Parathyroid adenoma (tissue), 2 donors: Measurements from ENCODE around the gene FN1.

ENCODE experiments used
- H2AFZ ChIP-seq: fragments of 300-600 bp; sonication (generic); one replicate; pipeline ENCODE4 v1.7.0; 2017; ENCODE audit warnings: antibody characterized with exemption, mild to moderate bottlenecking
- H3K27ac ChIP-seq: fragments of 300-600 bp; sonication (generic); one replicate; pipeline ENCODE4 v1.7.0; 2017
- H3K27me3 ChIP-seq: fragments of 300-600 bp; sonication (generic); one replicate; pipeline ENCODE4 v1.7.0; 2017; ENCODE audit warnings: low read length; ENCODE audit not compliant: control insufficient read depth, insufficient read depth
- H3K36me3 ChIP-seq: fragments of 300-600 bp; sonication (generic); one replicate; pipeline ENCODE4 v1.7.0; 2017; ENCODE audit warnings: low read length; ENCODE audit not compliant: control insufficient read depth, insufficient read depth
- H3K4me1 ChIP-seq: fragments of 300-600 bp; sonication (generic); one replicate; pipeline ENCODE4 v1.7.0; 2017; ENCODE audit warnings: control low read depth
- H3K4me2 ChIP-seq: fragments of 300-600 bp; sonication (generic); one replicate; pipeline ENCODE4 v1.7.0; 2017; ENCODE audit warnings: low read length
- H3K4me3 ChIP-seq: fragments of 300-600 bp; sonication (generic); one replicate; pipeline ENCODE4 v1.7.0; 2017; ENCODE audit warnings: low read depth, low read length
- H3K79me2 ChIP-seq: fragments of 300-600 bp; sonication (generic); one replicate; pipeline ENCODE4 v1.7.0; 2017; ENCODE audit warnings: control low read depth
- H3K9ac ChIP-seq: fragments of 300-600 bp; sonication (generic); one replicate; pipeline ENCODE4 v1.7.0; 2017; ENCODE audit warnings: mild to moderate bottlenecking
- H3K9me3 ChIP-seq: fragments of 300-600 bp; sonication (generic); one replicate; pipeline ENCODE4 v1.7.0; 2017; ENCODE audit warnings: low read length; ENCODE audit not compliant: control insufficient read depth
- CTCF ChIP-seq: fragments of 300-600 bp; sonication (generic); IDR thresholded peaks from one replicate; pipeline ENCODE4 v1.7.0; 2017; ENCODE audit warnings: antibody characterized with exemption, mild to moderate bottlenecking
- donor health status: primary hyperparathyroidism.

Gene FN1

GRCh38 chr2:215324811-215325210 is 111.1 kb downstream of the FN1 start:
- Histone ChIP-seq H3K36me3 (no peaks in the 10 kb centered on the region), H3K4me1 (no peaks in the 10 kb centered on the region), H2AFZ (no peak overlapping the region), H3K79me2 (peaks cover 2% of the 10 kb centered on the region), H3K27ac (no peak overlapping the region), H3K9me3 (no peaks in the 10 kb centered on the region), H3K27me3 (no peaks in the 10 kb centered on the region), H3K9ac (no peak overlapping the region), H3K4me2 (no peak overlapping the region), H3K4me3 (no peak overlapping the region)
- TF ChIP-seq CTCF = no peak

DNA sequence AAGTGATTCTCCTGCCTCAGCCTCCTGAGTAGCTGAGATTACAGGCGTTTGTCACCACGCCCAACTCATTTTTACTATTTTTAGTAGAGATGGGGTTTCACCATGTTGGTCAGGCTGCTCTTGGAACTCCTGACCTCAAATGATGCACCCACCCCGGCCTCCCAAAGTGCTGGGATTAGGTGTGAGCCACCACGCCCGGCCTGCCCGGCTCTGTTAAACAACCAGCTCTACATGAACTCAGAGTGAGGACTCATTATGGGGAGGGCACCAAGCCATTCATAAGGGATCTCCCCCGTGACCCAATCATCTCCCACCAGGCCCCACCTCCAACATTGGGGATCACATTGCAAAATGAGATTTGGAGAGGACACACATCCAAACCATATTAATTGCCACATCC is 115.2 kb downstream of the FN1 start:
- Histone ChIP-seq H2AFZ (no peak overlapping the region), H3K4me3 (no peak overlapping the region), H3K36me3 (no peaks in the 10 kb centered on the region), H3K27me3 (no peaks in the 10 kb centered on the region), H3K4me1 (no peaks in the 10 kb centered on the region), H3K9me3 (no peaks in the 10 kb centered on the region), H3K27ac (no peak overlapping the region), H3K79me2 (peaks cover 2% of the 10 kb centered on the region), H3K4me2 (no peak overlapping the region), H3K9ac (no peak overlapping the region)
- no peak for TF ChIP-seq CTCF

- Histone ChIP-seq H2AFZ (no peak overlapping the region), H3K27ac (no peak overlapping the region), H3K9me3 (no peaks in the 10 kb centered on the region), H3K4me2 (no peak overlapping the region), H3K79me2 (peaks cover 2% of the 10 kb centered on the region), H3K27me3 (no peaks in the 10 kb centered on the region), H3K4me3 (no peak overlapping the region), H3K4me1 (no peaks in the 10 kb centered on the region), H3K9ac (no peak overlapping the region), H3K36me3 (no peaks in the 10 kb centered on the region)
- TF ChIP-seq CTCF = no peak
Observed at GRCh38 chr2:215320102-215320501, 115.8 kb downstream of the FN1 start.

- no peak overlapping the region for H3K9ac ChIP-seq
- no peaks in the 10 kb centered on the region for H3K27me3 ChIP-seq
- H3K79me2 ChIP-seq = peaks cover 2% of the 10 kb centered on the region
- no peak overlapping the region for H3K4me3 ChIP-seq
- H3K4me2 ChIP-seq = no peak overlapping the region
- no peak for TF ChIP-seq CTCF
- H3K27ac ChIP-seq = no peak overlapping the region
- no peak overlapping the region for H2AFZ ChIP-seq
- H3K36me3 ChIP-seq = no peaks in the 10 kb centered on the region
- no peaks in the 10 kb centered on the region for H3K4me1 ChIP-seq
- no peaks in the 10 kb centered on the region for H3K9me3 ChIP-seq
Observed at GRCh38 chr2:215319500-215319899, 116.4 kb downstream of the FN1 start.

DNA sequence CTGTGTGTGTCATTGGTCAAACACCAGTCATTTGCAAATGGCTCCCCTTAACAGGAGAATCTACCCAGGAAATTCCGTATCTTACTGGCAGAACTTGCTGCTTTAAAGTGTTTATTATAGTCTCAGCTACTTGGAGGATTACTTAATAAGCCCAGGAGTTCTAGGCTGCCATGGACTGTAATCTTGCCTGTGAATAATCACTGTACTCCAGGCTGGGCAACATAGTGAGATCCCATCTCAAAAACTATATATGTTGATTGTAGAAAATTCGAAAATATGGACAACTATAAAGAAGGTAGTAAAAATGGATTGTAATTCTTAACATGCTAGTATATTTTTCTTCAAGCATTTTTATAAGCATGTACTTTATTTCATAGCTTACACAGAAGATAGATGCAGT is 119.5 kb downstream of the FN1 start:
- Histone ChIP-seq H2AFZ (no peak overlapping the region), H3K9ac (no peak overlapping the region), H3K79me2 (no peaks in the 10 kb centered on the region), H3K27me3 (no peaks in the 10 kb centered on the region), H3K9me3 (no peaks in the 10 kb centered on the region), H3K4me3 (no peak overlapping the region), H3K4me2 (no peak overlapping the region), H3K27ac (no peak overlapping the region), H3K4me1 (peaks cover 6% of the 10 kb centered on the region), H3K36me3 (no peaks in the 10 kb centered on the region)
- no peak for TF ChIP-seq CTCF
